ENCODE measurements around the gene NLGN1.

The NLGN1 gene

GRCh38 chr3:173773800-173774199 lies 376.3 kb downstream of the NLGN1 start:
- no peak for DNase-seq

GRCh38 chr3:173774294-173774693 lies 376.8 kb downstream of the NLGN1 start:
- DNase-seq = no peak

- no peak for DNase-seq
These were observed 380.7 kb downstream of the NLGN1 start for GRCh38 chr3:173778251-173778650.

- DNase-seq = no peak
These were observed 382.5 kb downstream of the NLGN1 start for GRCh38 chr3:173780067-173780466.

GRCh38 chr3:173785004-173785403 lies 387.5 kb downstream of the NLGN1 start:
- DNase-seq = no peak

GRCh38 chr3:173789530-173790162 lies 392.1 kb downstream of the NLGN1 start:
- DNase-seq = no peak

- DNase-seq = no peak
These were observed 396.4 kb downstream of the NLGN1 start for GRCh38 chr3:173793963-173794362.

- DNase-seq = no peak
These were observed 398.9 kb downstream of the NLGN1 start for GRCh38 chr3:173796405-173796804.

GRCh38 chr3:173796890-173797289 lies 399.3 kb downstream of the NLGN1 start:
- DNase-seq = no peak

- peak; percentile 80 for DNase-seq
These were observed 401.7 kb downstream of the NLGN1 start for GRCh38 chr3:173799060-173799816.

- DNase-seq = peak; percentile 61
These were observed 402.6 kb downstream of the NLGN1 start for GRCh38 chr3:173800154-173800553.

GRCh38 chr3:173814809-173815208 lies 417.3 kb downstream of the NLGN1 start:
- DNase-seq = no peak

- no peak for DNase-seq
These were observed 421.8 kb downstream of the NLGN1 start for GRCh38 chr3:173819368-173819767.

GRCh38 chr3:173823911-173824460 lies 426.4 kb downstream of the NLGN1 start:
- DNase-seq = no peak

- no peak for DNase-seq
These were observed 428.2 kb downstream of the NLGN1 start for GRCh38 chr3:173825730-173826129.

- no peak for DNase-seq
These were observed 428.9 kb downstream of the NLGN1 start for GRCh38 chr3:173826416-173826815.

GRCh38 chr3:173826901-173827609 lies 429.5 kb downstream of the NLGN1 start:
- DNase-seq = no peak

GRCh38 chr3:173838644-173839043 lies 441.1 kb downstream of the NLGN1 start:
- no peak for DNase-seq

GRCh38 chr3:173839859-173840258 lies 442.3 kb downstream of the NLGN1 start:
- no peak for DNase-seq

- no peak for DNase-seq
These were observed 443.8 kb downstream of the NLGN1 start for GRCh38 chr3:173841334-173841733.

- no peak for DNase-seq
These were observed 445.5 kb downstream of the NLGN1 start for GRCh38 chr3:173843060-173843459.

- DNase-seq = no peak
These were observed 449.0 kb downstream of the NLGN1 start for GRCh38 chr3:173846584-173846983.

GRCh38 chr3:173849489-173849888 lies 451.9 kb downstream of the NLGN1 start:
- DNase-seq = peak; percentile 76

GRCh38 chr3:173857154-173857553 lies 459.6 kb downstream of the NLGN1 start:
- DNase-seq = no peak
